ENCODE results near the gene NPAS2. TPM values are rescaled to one million over a fixed set of nuclear protein-coding genes. Genes with fewer than 3 reads are reported as not detected.

The NPAS2 gene
- total RNA-seq, 1 experiment from 2014 or later: 142 TPM

GRCh38 chr2:101040761-101041160, 220.8 kb downstream of the NPAS2 start:
- TF ChIP-seq CTCF (IDR thresholded peaks at IDR 0.05; ENCODE audit: unreplicated experiment): no peak
- Mint-ChIP-seq H3K27me3 (ENCODE audit: unreplicated experiment) (no peaks in the 10 kb centered on the region), H3K36me3 (ENCODE audit: insufficient read depth, unreplicated experiment) (peaks cover 18% of the 10 kb centered on the region), H3K4me1 (ENCODE audit: low read depth, unreplicated experiment) (peaks cover 10% of the 10 kb centered on the region), H3K27ac (ENCODE audit: unreplicated experiment) (no peak overlapping the region), H3K9me3 (ENCODE audit: low read depth, unreplicated experiment) (no peaks in the 10 kb centered on the region), H3K4me3 (ENCODE audit: low read depth, unreplicated experiment) (no peak overlapping the region)
- intact Hi-C loops (cut with micrococcal nuclease; ENCODE audit: unreplicated experiment): no loop called here
- BruUV-seq (replicated peaks): no TSS peak
- CTCF ChIA-PET: no interaction called here
- DNase-seq: no peak

GRCh38 chr2:101041413-101041812, 221.5 kb downstream of the NPAS2 start:
- H3K4me3 Mint-ChIP-seq (ENCODE audit: low read depth, unreplicated experiment): no peak overlapping the region
- peaks cover 10% of the 10 kb centered on the region for H3K4me1 Mint-ChIP-seq (ENCODE audit: low read depth, unreplicated experiment)
- no peaks in the 10 kb centered on the region for H3K9me3 Mint-ChIP-seq (ENCODE audit: low read depth, unreplicated experiment)
- H3K36me3 Mint-ChIP-seq (ENCODE audit: insufficient read depth, unreplicated experiment): peaks cover 18% of the 10 kb centered on the region
- H3K27me3 Mint-ChIP-seq (ENCODE audit: unreplicated experiment): no peaks in the 10 kb centered on the region
- no peak overlapping the region for H3K27ac Mint-ChIP-seq (ENCODE audit: unreplicated experiment)
- no TSS peak for BruUV-seq (replicated peaks)
- CTCF ChIA-PET: interaction anchor here (0.5 kb wide), 1 partner anchor 9 kb away, joined by 3 read pairs; no protein-coding TSS in a partner anchor
- DNase-seq: no peak
- intact Hi-C loops (cut with micrococcal nuclease; ENCODE audit: unreplicated experiment): no loop called here
- no peak for TF ChIP-seq CTCF (IDR thresholded peaks at IDR 0.05; ENCODE audit: unreplicated experiment)

- H3K36me3 Mint-ChIP-seq (ENCODE audit: insufficient read depth, unreplicated experiment): peaks cover 19% of the 10 kb centered on the region
- no peaks in the 10 kb centered on the region for H3K9me3 Mint-ChIP-seq (ENCODE audit: low read depth, unreplicated experiment)
- H3K4me1 Mint-ChIP-seq (ENCODE audit: low read depth, unreplicated experiment): peaks cover 14% of the 10 kb centered on the region
- H3K4me3 Mint-ChIP-seq (ENCODE audit: low read depth, unreplicated experiment): no peak overlapping the region
- H3K27ac Mint-ChIP-seq (ENCODE audit: unreplicated experiment): no peak overlapping the region
- CTCF ChIA-PET: no interaction called here
- intact Hi-C loops (cut with micrococcal nuclease; ENCODE audit: unreplicated experiment): no loop called here
- no TSS peak for BruUV-seq (replicated peaks)
- no peaks in the 10 kb centered on the region for H3K27me3 Mint-ChIP-seq (ENCODE audit: unreplicated experiment)
- no peak for DNase-seq
- no peak for TF ChIP-seq CTCF (IDR thresholded peaks at IDR 0.05; ENCODE audit: unreplicated experiment)
These were observed 225.4 kb downstream of the NPAS2 start for GRCh38 chr2:101045330-101045729.

Other genes with a start within 250 kb of the NPAS2 start
- 1,080 and 1,158 TPM in 2 replicates for gene RPL31, start 182.2 kb downstream of the NPAS2 start, total RNA-seq (2022)